Measurements from ENCODE around the gene CGN. TPM values are rescaled to one million over a fixed set of nuclear protein-coding genes. Genes with fewer than 3 reads are reported as not detected.
A peak's percentile ranks its signal among the peaks of the same experiment; 100 is the strongest.

Gene CGN
- total and polyA plus RNA-seq, 2 of the 13 experiments (the other 11 are each of a cell fraction or from before 2014, with no cell fraction given), result 0.75 to 0.81 TPM

DNA sequence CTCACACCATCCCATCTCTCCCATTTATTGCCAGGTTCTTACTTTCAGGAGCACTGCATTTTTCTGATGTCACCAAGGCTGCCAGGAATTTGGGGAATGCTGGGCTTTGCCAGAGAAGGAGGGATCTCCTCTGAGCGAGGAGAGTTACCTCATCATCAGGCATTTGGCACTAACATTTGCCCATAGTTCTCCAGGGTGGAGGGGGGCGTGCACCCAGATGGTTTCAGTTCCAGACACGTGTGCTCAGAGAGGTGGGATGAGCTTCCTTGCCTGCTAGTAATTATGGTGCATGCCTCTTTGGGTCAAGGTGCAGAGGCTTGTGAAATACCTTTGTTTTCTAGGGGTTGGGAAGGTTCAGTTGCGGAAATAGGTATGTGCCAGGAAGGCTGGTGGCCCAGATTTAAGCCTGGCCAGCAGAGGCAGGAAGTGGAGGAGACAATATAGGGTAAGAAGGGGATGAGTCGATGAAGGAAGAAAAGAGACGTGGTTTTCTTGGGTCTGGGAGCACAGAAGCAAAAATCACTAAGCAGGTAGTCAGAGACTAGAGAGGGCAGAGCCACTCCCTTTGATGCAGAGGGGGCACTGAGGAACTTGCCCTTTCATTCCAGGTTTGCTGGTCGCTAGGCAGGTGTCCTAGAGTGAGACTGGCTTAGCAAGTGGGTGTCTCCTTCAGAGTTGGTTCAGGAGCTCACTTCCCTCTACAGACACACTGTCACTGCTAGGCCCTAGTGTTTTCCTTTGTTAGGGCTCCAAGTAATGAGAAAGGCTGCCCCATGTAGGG lies 36.1 kb downstream of the CGN start (continued):
- TF ChIP-seq, protein P1, sequence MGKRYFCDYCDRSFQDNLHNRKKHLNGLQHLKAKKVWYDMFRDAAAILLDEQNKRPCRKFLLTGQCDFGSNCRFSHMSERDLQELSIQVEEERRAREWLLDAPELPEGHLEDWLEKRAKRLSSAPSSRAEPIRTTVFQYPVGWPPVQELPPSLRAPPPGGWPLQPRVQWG (CRISPR knock-in tag; IDR thresholded peaks at IDR 0.05; ENCODE audit: borderline replicate concordance, low read depth), result no peak
- TF ChIP-seq HMG20A (CRISPR knock-in tag; IDR thresholded peaks at IDR 0.05; ENCODE audit: borderline replicate concordance) (peak; percentile 79; the same call in 1 of the 2 replicates), EP300 (IDR thresholded peaks at IDR 0.05; ENCODE audit: low read depth in 2 of 2, low read length in 2 of 2) (peak in 1 of 2 experiments; percentile 64; a peak in 1 of 4 replicates), EP300 (CRISPR knock-in tag; IDR thresholded peaks at IDR 0.05; ENCODE audit: borderline replicate concordance) (peak; percentile 76; the same call in 1 of the 2 replicates), ZNF264 (CRISPR knock-in tag; IDR thresholded peaks at IDR 0.05) (peak; percentile 87), ZNF781 (CRISPR knock-in tag; IDR thresholded peaks at IDR 0.05; ENCODE audit: borderline replicate concordance, not compliant biosample characterization) (no peak), ZFX (CRISPR knock-in tag; IDR thresholded peaks at IDR 0.05; ENCODE audit: low read depth) (no peak), CHD4 (IDR thresholded peaks at IDR 0.05; ENCODE audit: borderline replicate concordance, low read length) (no peak), ETV5 (CRISPR knock-in tag; IDR thresholded peaks at IDR 0.05; ENCODE audit: borderline replicate concordance) (peak; percentile 90), TCF7 (IDR thresholded peaks at IDR 0.05; ENCODE audit: low read depth) (0 out of 2 replicates have a peak, but pooled peaks have one; percentile 28), ZSCAN9 (CRISPR knock-in tag; IDR thresholded peaks at IDR 0.05; ENCODE audit: borderline replicate concordance) (0 out of 2 replicates have a peak, but pooled peaks have one; percentile 23), EZH2 (conservative IDR thresholded peaks at IDR 0.05; ENCODE audit: low read depth, low read length) (no peak), ZSCAN22 (CRISPR knock-in tag; IDR thresholded peaks at IDR 0.05) (no peak), AHR (CRISPR knock-in tag; IDR thresholded peaks at IDR 0.05) (no peak)
- TF ChIP-seq, protein P2, sequence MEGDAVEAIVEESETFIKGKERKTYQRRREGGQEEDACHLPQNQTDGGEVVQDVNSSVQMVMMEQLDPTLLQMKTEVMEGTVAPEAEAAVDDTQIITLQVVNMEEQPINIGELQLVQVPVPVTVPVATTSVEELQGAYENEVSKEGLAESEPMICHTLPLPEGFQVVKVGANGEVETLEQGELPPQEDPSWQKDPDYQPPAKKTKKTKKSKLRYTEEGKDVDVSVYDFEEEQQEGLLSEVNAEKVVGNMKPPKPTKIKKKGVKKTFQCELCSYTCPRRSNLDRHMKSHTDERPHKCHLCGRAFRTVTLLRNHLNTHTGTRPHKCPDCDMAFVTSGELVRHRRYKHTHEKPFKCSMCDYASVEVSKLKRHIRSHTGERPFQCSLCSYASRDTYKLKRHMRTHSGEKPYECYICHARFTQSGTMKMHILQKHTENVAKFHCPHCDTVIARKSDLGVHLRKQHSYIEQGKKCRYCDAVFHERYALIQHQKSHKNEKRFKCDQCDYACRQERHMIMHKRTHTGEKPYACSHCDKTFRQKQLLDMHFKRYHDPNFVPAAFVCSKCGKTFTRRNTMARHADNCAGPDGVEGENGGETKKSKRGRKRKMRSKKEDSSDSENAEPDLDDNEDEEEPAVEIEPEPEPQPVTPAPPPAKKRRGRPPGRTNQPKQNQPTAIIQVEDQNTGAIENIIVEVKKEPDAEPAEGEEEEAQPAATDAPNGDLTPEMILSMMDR (CRISPR knock-in tag; IDR thresholded peaks at IDR 0.05), result 0 out of 2 replicates have a peak, but pooled peaks have one; percentile 4
- TF ChIP-seq, protein P3, sequence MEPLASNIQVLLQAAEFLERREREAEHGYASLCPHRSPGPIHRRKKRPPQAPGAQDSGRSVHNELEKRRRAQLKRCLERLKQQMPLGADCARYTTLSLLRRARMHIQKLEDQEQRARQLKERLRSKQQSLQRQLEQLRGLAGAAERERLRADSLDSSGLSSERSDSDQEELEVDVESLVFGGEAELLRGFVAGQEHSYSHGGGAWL (CRISPR knock-in tag; IDR thresholded peaks at IDR 0.05), result peak; percentile 61; the same call in 1 of the 2 replicates
- TF ChIP-seq, protein P4, sequence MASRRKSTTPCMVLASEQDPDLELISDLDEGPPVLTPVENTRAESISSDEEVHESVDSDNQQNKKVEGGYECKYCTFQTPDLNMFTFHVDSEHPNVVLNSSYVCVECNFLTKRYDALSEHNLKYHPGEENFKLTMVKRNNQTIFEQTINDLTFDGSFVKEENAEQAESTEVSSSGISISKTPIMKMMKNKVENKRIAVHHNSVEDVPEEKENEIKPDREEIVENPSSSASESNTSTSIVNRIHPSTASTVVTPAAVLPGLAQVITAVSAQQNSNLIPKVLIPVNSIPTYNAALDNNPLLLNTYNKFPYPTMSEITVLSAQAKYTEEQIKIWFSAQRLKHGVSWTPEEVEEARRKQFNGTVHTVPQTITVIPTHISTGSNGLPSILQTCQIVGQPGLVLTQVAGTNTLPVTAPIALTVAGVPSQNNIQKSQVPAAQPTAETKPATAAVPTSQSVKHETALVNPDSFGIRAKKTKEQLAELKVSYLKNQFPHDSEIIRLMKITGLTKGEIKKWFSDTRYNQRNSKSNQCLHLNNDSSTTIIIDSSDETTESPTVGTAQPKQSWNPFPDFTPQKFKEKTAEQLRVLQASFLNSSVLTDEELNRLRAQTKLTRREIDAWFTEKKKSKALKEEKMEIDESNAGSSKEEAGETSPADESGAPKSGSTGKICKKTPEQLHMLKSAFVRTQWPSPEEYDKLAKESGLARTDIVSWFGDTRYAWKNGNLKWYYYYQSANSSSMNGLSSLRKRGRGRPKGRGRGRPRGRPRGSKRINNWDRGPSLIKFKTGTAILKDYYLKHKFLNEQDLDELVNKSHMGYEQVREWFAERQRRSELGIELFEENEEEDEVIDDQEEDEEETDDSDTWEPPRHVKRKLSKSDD (CRISPR knock-in tag; IDR thresholded peaks at IDR 0.05; ENCODE audit: low read depth), result no peak
- TF ChIP-seq, protein P5, sequence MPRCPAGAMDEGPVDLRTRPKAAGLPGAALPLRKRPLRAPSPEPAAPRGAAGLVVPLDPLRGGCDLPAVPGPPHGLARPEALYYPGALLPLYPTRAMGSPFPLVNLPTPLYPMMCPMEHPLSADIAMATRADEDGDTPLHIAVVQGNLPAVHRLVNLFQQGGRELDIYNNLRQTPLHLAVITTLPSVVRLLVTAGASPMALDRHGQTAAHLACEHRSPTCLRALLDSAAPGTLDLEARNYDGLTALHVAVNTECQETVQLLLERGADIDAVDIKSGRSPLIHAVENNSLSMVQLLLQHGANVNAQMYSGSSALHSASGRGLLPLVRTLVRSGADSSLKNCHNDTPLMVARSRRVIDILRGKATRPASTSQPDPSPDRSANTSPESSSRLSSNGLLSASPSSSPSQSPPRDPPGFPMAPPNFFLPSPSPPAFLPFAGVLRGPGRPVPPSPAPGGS (CRISPR knock-in tag; IDR thresholded peaks at IDR 0.05), result peak; percentile 54
- TF ChIP-seq, protein P6, sequence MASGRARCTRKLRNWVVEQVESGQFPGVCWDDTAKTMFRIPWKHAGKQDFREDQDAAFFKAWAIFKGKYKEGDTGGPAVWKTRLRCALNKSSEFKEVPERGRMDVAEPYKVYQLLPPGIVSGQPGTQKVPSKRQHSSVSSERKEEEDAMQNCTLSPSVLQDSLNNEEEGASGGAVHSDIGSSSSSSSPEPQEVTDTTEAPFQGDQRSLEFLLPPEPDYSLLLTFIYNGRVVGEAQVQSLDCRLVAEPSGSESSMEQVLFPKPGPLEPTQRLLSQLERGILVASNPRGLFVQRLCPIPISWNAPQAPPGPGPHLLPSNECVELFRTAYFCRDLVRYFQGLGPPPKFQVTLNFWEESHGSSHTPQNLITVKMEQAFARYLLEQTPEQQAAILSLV (CRISPR knock-in tag; IDR thresholded peaks at IDR 0.05; ENCODE audit: borderline replicate concordance), result no peak
